Femur (tissue), 1 donor: ENCODE measurements around the gene MAP2K2.
"Not testable (repeated sequence)": the region's sequence is repeated elsewhere in the genome, so short reads cannot be mapped to it uniquely, and the experiment has no call there.

Experiments used
- DNase-seq: peaks from one replicate; pipeline ENCODE4 v3.0.0-alpha.2; 2017

Gene MAP2K2

GRCh38 chr19:4130744-4131438 is 7.0 kb upstream of the MAP2K2 start:
- DNase-seq, result no peak

DNA sequence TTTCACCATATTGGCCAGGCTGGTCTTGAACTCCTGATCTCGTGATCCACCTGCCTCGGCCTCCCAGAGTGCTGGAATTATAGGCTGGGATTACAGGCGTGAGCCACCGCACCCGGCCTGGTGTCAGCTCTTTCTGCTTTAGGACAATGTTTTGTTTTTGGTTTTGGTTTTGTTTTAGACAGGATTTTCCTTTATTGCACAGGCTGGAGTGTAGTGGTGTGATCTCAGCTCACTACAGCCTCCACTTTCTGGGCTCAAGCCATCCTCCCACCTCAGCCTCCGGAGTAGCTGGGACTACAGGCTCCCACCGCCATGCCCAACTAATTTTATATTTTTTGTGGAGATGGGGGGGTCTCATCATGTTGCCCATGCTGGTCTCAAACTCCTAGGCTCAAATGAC is 5.1 kb upstream of the MAP2K2 start:
- not testable (repeated sequence) for DNase-seq

DNA sequence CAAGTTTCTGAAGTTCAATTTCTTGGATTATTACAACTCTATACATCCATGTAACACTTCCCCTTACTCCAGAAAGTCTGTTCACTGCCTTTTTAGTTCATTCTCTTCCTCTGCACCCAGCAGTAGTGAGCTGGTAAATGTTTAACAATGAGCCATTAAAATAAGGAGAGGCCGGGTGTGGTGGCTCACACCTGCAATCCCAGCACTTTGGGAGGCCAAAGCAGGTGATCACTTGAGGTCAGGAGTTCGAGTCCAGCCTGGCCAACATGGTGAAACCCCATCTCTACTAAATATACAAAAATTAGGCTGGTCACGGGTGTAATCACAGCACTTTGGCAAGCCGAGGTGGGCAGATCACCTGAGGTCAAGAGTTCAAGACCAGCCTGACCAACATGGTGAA is 3.4 kb upstream of the MAP2K2 start:
- not testable (repeated sequence) for DNase-seq

DNA sequence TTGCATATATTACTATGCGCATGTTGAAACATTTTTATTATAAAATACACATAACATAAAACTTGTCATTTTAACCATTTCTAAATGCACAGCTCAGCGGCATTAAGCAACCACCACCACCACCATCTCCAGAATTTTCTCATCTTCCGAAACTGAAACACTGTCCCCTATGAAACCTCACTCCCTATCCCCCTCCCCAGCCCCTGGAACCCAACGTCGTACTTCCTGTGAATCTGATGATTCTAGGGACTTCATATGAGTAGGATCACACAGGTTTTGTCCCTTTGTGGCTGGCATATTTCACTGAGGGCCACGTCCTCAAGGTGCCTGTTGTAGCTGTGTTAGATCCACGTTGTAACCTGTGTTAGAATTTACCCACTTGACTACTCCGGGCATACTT is 716 bp upstream of the MAP2K2 start:
- no peak for DNase-seq

- no peak for DNase-seq
Measured at GRCh38 chr19:4122480-4122879, 1.4 kb downstream of the MAP2K2 start.

DNA sequence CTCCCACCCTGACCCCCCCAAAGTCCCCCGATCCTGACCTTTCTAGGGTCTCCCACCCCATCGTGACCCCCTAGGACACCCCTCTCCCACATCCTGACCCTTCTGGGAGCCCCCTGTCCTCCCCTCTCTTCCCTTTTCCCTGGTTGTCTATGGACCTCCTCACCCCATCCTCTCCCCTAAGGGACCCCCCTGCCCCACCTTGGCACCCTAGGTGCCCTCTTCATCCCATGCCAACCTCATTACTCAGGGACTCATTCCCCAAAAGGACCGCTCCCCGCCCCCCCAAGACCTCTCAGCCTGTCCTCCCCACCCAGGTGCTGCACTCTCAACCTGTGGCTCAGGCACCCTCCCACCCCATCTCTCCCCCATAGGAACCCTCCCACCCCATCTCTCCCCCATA is 2.1 kb downstream of the MAP2K2 start:
- DNase-seq, result no peak

DNA sequence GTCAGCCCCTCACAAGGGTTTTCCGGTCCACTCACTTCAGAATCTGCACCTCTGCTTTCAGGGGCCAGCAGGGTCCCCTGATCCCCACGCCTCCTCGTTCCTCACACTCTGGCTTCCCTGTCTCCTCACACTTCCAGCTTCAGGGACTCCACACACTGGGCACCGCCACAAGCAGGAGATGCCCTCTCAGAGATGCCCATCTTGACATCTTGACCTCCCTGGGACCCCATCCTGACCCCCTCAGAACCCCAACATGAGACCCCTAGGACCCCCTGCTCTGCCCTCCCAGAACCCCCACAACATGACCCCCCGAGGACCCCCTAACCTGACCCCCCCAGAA is 2.7 kb downstream of the MAP2K2 start:
- DNase-seq, result no peak

GRCh38 chr19:4120559-4121272 is 3.2 kb downstream of the MAP2K2 start:
- DNase-seq, result no peak

GRCh38 chr19:4119763-4120162 is 4.2 kb downstream of the MAP2K2 start:
- DNase-seq, result no peak

DNA sequence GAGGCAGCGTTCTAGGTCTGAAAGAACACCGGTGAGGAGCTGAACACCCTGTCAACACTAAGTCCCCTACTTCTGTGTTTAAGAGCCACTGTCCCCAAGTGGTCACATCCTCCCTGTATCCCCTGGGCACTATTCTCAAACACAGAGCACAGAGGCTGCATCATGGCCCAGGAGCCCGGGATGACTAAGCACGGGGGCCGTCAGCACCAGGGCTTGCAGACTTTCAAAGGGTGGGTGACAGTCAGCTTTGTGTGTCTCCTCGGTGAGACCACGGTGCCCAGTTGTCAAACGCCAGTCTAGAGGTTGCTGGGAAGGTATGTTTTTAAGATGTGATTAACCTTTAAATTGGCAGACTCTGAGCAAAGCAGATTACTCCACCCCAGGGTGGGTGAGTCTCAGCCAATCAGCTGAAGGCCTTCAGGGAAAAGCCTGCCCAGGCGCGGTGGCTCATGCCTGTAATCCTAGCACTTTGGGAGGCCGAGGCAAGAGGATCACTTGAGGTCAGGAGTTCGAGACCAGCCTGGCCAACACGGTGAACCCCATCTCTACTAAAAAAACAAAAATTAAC is 8.0 kb downstream of the MAP2K2 start:
- no peak for DNase-seq

- DNase-seq, result no peak
Measured at GRCh38 chr19:4115050-4115817, 8.7 kb downstream of the MAP2K2 start.

DNA sequence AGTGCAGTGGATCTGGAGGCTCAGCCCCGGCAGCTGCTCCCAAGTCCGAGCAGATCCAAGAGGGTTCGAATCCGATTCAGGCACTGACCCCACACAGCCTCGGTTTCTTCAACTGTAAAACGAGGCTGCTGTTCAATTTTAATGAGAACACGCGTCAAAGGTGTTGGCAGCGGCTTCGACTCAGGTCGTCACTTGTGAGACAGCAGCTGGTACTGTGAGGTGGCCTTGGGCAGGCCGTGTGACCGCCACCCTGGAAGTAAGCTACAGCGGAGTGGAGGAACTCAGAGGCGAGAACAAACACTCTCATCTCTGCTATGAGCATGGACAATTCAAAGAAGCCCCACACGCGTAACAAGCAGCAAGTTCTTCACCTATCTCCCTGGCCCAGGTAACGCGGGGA is 9.7 kb downstream of the MAP2K2 start:
- no peak for DNase-seq

GRCh38 chr19:4113398-4114088 is 10.4 kb downstream of the MAP2K2 start:
- DNase-seq, result no peak

GRCh38 chr19:4112367-4112766 is 11.6 kb downstream of the MAP2K2 start:
- no peak for DNase-seq

- no peak for DNase-seq
Measured at GRCh38 chr19:4109626-4109945, 14.3 kb downstream of the MAP2K2 start.

DNA sequence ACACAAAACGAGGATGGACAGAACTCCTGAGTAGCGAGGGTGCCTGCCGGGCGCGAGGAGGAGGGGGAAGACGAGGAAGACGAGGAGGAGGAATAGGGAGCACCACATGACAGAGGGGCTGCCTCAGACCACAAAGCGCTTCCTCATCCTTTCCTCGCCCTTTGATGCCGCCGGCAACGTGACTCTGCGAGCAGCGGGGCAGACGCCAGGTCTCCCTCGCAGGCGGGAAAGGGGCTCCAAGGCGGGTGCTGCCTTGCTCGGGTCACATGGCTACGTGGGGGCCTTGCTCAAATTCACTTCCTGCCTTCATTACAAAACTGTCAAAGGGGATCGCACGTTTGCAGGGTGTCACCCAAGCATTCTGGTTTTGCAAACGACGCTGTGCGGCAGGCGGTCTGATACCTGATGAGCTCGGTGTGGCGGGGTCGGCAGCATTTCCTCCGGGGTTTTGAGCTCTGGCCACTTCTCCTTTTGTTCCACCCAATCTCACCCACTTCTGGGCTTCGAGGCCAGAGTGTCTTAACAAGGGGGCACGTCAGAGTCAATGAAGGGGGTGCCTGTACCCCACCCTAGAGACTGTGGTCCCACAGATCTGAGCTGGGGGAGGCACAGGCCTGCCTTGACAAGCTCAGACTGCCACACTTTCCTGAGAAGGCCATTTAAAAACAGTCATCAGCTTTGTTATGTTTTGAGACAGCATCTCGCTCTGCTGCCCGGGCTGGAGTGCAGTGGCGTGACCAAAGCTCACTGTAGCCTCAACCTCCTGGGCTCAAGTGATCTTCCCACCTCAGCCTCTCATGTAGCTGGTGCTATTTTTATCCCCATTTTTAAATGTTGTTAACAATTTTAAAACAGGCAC is 14.9 kb downstream of the MAP2K2 start:
- no peak for DNase-seq

DNA sequence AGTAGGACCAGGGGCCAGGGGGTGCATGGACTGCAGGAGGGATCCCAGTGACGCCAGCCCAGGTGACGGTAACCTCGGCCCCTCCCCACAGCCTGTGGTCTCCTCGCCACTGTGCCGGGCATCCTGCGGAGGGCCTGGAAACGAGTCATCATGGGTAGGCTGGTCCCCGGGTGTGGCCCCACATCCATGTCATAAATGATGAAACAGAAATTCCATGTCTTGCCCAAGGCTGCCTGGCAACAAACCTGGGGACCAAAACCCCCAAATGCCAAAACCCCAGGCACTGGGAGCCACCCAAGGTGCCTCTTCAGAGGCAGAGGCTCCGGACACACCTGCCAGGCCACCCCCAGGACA is 20.9 kb downstream of the MAP2K2 start:
- no peak for DNase-seq

DNA sequence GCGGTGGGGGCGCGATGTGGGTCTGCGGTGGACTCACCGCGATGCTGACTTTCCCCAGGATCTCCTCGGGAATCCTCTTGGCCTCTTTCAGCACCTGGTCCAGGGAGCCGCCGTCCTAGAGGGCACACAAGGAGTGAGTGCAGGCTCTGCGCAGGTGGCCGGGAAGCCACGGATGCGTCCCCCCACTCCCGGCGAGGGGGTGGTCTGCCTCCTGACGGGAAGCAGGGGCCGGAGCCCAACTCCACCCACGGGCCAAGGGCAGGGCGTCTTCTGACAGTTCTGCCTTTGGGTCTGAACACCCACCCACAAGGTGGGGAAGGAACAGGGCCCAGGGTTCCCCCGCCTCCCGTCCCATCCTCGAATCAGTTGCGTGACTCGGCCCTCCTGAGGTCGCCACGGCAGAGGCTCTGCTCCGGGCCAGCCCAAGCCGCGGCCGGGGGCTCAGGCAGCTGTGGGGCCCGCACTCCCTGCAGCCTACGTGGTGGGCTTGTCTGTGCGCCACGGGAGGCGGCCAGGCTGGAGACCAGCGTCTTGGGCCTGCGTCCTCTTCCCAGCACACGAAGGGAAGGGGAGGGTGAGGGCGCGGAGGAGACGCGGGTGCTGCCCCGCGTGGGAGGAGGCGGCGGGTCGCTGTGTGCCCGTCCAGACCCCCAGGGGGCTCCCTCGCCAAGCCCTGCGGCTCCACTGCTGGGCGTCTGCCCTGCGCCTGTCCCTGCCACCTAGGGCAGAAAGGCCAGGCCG is 21.4 kb downstream of the MAP2K2 start:
- no peak for DNase-seq

GRCh38 chr19:4101496-4101770 is 22.5 kb downstream of the MAP2K2 start:
- no peak for DNase-seq

DNA sequence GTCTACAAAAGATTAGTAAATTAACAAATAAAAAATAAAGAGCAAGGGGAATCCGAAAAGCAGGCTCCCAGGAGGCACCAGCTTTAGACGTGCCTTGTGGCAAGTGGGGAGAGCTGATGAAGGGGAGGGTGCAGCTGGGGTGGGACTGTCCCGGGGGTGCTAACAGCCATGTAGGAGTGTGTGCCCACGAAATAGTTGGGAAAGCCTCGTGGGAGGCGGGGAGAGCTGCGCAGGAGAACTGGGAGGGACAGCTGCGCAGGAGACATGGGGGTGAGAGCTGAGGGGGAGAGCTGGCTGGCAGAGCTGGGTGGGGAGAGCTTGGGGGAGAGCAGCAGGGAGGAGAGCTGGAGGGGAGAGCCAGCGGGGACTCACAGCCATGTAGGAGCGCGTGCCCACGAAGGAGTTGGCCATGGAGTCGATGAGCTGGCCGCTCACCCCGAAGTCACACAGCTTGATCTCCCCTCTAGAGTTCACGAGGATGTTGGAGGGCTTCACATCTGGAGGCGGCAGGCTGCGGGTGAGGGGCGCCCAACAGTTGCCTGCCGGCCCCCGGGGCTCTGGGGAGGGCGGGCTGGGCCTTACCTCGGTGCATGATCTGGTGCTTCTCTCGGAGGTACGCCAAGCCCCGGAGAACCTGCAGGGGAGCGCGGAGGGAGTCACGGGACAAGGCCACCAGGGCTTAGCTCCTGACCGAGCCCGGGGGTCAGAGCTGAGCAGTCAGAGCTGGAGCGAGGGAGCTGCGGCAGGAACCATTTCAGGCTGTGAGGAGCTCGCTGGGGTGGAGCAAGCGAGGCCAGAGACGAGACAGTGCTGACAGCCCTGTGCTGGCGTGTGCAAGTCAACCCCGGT is 23.1 kb downstream of the MAP2K2 start:
- no peak for DNase-seq
